ENCODE data around the gene HIPK2. TPM values are rescaled to one million over a fixed set of nuclear protein-coding genes. Genes with fewer than 3 reads are reported as not detected.

HIPK2 gene
- total and polyA plus RNA-seq, 12 donors: 19.7 to 203 (median 127) TPM

- no peaks in the 10 kb centered on the region for H3K4me1 ChIP-seq
- no peak overlapping the region for H3K4me3 ChIP-seq
- no peaks in the 10 kb centered on the region for H3K9me3 ChIP-seq
- TF ChIP-seq CTCF (IDR thresholded peaks at IDR 0.05): no peak
- no peak overlapping the region for H3K27ac ChIP-seq
- intact Hi-C loops (cut with DNase I): no loop called here
- peak in 1 of 8 donors; percentile 25 for ATAC-seq
- WGBS, 2 donors: 88% methylated on average over 7 of the region's 7 CpGs
- peaks cover 0 to 5% (median 0%) of the 10 kb centered on the region in 7 donors for H3K27me3 ChIP-seq
- no peaks in the 10 kb centered on the region for H3K36me3 ChIP-seq
- DNase-seq: no peak
Measured at GRCh38 chr7:139791316-139791715, 13.5 kb upstream of the HIPK2 start.

- no peaks in the 10 kb centered on the region for H3K9me3 ChIP-seq
- DNase-seq (no peak), ATAC-seq (no peak)
- 93 to 95% methylated on average over 3 of the region's 3 CpGs for WGBS, 2 donors
- H3K4me1 ChIP-seq: peaks cover 0 to 6% (median 0%) of the 10 kb centered on the region in 9 donors
- peaks cover 0 to 9% (median 0%) of the 10 kb centered on the region in 7 donors for H3K27me3 ChIP-seq
- no peaks in the 10 kb centered on the region for H3K36me3 ChIP-seq
- intact Hi-C loops (cut with DNase I): loop anchor here in 2 of 10 donors (10.0 kb wide), 2 partner anchors 210 to 220 kb away; no protein-coding TSS in a partner anchor
- no peak for TF ChIP-seq CTCF (IDR thresholded peaks at IDR 0.05)
- H3K27ac ChIP-seq: no peak overlapping the region
- H3K4me3 ChIP-seq: no peak overlapping the region
Measured at GRCh38 chr7:139784648-139785047, 6.8 kb upstream of the HIPK2 start.

- ATAC-seq (no peak), DNase-seq (no peak)
- Histone ChIP-seq H3K27me3 (peaks cover 0 to 9% (median 0%) of the 10 kb centered on the region in 7 donors), H3K4me1 (peaks cover 0 to 10% (median 4%) of the 10 kb centered on the region in 9 donors), H3K36me3 (no peaks in the 10 kb centered on the region), H3K27ac (no peak overlapping the region), H3K9me3 (no peaks in the 10 kb centered on the region), H3K4me3 (no peak overlapping the region)
- 67 to 80% methylated on average over 3 of the region's 3 CpGs for WGBS, 2 donors
- intact Hi-C loops (cut with DNase I): loop anchor here in 2 of 10 donors (10.0 kb wide), 2 partner anchors 211 to 221 kb away; no protein-coding TSS in a partner anchor
- TF ChIP-seq CTCF (IDR thresholded peaks at IDR 0.05): no peak
Measured at GRCh38 chr7:139783647-139784385, 6.0 kb upstream of the HIPK2 start.

DNA sequence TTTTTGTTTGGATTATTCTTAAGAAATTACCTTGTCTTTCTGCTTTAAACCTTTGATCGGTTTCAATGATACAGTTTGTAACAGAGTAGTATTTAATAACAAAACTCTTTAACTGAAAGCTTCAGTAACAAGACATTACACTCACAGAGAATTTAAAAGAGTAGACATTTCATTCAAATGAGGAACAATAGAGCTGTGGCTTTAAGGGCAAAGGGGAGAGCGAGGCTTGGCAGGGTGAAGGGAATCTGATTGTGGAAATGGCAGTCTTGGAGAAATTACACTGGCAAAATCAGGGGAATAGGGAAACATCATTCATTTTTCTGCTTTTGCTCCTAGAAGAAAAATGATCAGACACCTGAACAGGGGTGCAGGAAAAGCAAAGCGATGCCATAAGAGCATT is 5.1 kb upstream of the HIPK2 start:
- Histone ChIP-seq H3K27ac (no peak overlapping the region), H3K27me3 (peaks cover 0 to 9% (median 0%) of the 10 kb centered on the region in 7 donors), H3K36me3 (no peaks in the 10 kb centered on the region), H3K9me3 (no peaks in the 10 kb centered on the region), H3K4me3 (no peak overlapping the region), H3K4me1 (peaks cover 0 to 15% (median 6%) of the 10 kb centered on the region in 9 donors)
- ATAC-seq: no peak
- WGBS, 2 donors: 89 to 93% methylated on average over 3 of the region's 3 CpGs
- intact Hi-C loops (cut with DNase I): loop anchor here in 2 of 10 donors (10.0 kb wide), 2 partner anchors 212 to 222 kb away; no protein-coding TSS in a partner anchor
- DNase-seq: no peak
- TF ChIP-seq CTCF (IDR thresholded peaks at IDR 0.05): no peak
